NCI-H2081 (cell line): Measurements from ENCODE around the gene LHFPL2.
"Not testable (repeated sequence)": the region's sequence is repeated elsewhere in the genome, so short reads cannot be mapped to it uniquely, and the experiment has no call there.

Experiments
- DNase-seq, 2 experiments: peaks; one replicate each; lab custom pipeline; 2025; lab: John Stamatoyannopoulos, UW

The LHFPL2 gene

DNA sequence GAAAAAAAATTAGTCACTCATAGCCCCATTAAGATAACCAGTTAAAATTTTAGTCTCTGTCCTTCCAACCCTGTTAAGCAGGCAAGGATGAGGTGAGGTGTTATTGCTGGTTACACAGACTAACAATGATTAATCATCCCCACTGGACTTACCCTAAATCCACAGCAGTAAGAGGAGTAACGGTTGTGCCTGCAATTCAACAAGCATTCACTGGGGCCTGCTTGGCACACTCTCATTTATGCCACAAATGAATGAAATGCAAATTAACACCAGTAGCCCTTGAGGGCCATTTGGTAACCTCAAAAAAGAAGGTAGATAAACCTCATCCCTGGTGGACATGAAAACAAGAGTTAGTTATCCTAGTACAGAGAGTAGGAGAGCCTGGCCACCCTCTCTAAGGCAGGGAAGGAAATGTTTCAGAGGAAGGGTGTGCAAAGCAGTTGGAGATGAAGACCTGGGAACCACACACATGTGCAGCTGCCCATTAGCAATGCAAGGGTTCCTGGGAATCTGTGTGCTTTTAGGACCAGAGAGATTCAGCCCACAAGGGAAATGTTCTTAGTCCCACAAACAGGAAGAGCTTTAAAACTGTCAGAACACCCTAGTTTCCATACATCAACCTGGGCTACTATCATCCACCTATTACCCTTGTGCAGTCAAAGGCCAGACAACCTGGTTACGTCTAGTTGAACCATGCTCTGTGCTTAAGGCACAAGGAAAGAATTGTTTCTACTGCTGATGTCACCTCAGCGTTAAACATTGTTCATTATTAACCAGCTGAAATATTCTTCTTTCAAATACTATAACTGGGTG, 7.7 kb downstream of the LHFPL2 start:
- DNase-seq = no peak

DNA sequence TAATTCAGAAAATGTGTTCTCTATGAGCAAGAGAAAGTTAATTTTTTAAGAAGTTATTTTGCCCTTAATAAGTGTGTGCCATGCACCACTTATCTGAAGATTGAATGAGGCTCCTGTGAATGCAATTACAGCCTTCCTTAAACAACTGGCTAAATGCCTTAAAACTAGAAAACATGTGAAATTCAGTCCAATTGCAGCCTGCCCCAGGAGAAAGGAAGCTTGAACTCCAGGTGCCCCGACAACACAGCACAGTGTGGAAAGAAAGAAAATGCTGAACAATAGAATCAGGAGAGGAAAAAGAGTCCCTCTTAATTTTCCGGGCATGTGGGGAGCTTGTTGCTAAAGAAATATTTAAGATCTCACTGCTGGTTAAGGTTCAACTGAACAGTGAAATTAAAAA, 8.8 kb downstream of the LHFPL2 start:
- no peak for DNase-seq

GRCh38 chr5:78638973-78639669, 9.5 kb downstream of the LHFPL2 start:
- no peak for DNase-seq

- no peak for DNase-seq
Observed at GRCh38 chr5:78638423-78638822, 10.1 kb downstream of the LHFPL2 start.

GRCh38 chr5:78637468-78637867, 11.1 kb downstream of the LHFPL2 start:
- no peak for DNase-seq

DNA sequence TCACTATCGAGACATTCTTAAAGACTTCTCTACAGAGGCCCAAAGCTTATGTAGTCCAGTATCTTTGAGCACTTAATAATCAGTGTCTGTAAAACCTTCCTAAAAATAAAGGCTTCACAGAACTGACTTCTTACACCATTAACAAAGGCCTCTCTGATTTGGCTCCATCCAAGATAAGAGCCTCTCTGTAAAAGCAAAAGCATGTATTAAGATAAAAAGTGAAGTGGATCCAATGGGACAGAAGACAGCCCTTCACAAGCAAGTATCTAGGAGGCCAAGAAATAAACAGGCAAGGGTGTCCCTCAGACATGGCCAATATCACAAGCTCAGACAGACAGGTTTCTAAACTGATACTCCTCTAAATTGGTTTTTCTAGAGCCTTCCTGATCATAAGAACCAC, 11.9 kb downstream of the LHFPL2 start:
- DNase-seq = no peak

DNA sequence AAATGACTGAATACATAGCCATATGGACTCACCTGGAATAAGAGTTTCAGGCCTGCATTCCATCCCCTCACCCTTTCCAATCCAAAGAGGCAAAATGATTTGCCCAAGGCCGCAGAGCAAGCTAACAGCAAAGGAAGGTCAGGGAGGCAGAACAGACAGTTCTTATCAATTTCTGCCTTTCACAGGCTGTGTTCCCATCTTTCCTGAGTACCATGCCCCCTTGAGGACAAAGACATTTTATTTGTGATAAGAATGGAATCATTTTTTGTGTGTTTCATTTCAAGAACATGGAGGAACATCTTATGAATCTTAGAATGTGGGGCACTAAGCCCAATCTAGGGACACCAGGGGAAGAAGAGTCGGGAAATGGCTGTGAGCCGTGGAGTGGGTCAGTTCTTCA, 13.9 kb downstream of the LHFPL2 start:
- no peak for DNase-seq

- DNase-seq = no peak
Observed at GRCh38 chr5:78634229-78634628, 14.3 kb downstream of the LHFPL2 start.

- DNase-seq = no peak
Observed at GRCh38 chr5:78633700-78634099, 14.9 kb downstream of the LHFPL2 start.

- no peak for DNase-seq
Observed at GRCh38 chr5:78632467-78632866, 16.1 kb downstream of the LHFPL2 start.

DNA sequence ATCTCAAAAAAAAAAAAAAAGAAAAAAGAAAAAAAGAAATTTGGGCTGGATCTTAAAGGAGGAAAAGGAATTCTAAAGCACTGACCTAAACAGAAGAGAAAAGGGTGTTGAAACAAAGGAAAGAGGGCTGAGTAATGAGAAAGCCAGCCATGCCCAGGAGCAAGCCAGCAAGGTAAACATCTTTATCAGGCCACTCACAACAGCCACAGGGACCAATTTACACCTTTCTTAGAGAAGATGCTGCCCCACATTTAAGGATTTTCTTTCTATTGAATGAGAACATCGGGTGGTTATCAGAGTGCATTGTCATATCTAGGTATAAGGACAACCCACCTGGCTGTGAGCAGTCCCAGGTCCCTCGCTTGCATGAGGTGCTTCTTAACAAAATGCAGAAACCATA, 16.6 kb downstream of the LHFPL2 start:
- DNase-seq = no peak

GRCh38 chr5:78630047-78630446, 18.5 kb downstream of the LHFPL2 start:
- no peak for DNase-seq

- DNase-seq = no peak
Observed at GRCh38 chr5:78629624-78630023, 18.9 kb downstream of the LHFPL2 start.

- DNase-seq = no peak
Observed at GRCh38 chr5:78628270-78628992, 20.1 kb downstream of the LHFPL2 start.

DNA sequence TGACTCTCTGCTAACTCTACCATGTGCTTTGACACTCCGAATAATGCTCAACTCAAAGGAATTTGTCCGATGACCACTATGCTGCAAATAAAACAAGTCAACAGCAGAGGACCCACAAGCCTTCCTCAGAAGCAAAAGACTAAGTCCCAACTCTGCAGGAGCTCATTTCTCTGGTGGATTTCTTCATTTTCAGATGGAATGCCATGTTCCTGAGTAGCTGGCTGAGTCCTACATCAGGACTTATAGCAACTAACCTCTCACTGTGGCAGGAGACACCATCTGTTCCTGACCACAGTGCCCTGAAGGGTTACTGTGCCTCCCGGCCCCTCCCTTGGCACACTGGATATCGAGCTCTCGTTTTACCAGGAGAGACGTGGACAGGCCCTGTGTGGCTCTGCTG, 20.8 kb downstream of the LHFPL2 start:
- no peak for DNase-seq

DNA sequence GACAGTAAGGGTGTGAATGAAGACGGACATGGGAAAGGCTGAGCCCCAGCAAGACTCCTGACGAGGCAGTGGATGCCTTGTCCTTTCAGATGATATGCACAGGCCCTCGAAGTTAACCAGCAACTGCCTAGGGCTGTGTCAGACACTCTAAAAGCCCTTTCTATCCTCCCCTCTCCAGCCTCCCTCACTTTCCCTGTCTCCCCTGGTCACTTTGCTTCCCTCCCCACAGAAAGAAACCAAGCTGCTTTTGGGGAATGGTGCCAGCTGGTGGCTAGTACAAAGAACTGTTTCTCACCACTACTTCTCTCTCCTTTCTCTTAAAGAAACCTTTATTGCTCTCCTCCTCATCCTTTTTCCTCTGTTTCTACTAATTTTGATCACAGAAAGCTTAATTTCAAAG, 21.4 kb downstream of the LHFPL2 start:
- no peak for DNase-seq

DNA sequence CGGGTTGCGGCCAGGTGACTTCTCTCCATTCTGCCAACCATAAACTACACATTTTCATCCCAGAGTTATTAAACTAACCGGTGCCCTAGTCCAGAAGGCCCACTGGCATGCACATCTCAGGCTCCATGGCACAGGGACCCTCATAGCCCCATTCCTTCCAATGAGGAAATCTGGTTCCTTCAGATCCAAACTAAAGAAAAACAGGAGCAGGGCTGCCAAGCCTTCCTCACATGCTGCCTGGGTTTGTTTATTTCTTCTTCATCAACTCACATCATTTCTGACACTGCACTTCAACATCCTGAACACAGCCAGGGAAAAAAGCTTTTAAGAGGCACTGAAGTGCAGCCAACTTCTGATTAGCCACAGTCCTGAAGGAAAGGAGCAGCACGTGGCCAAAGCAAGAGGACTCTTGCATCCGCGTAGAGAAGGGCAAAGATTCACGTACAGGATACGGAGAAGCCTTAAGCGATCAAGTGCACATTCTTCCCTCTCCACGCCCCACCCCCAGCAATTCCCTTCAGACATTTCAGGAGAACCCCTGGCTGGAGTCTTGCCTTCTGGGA, 22.5 kb downstream of the LHFPL2 start:
- no peak for DNase-seq

DNA sequence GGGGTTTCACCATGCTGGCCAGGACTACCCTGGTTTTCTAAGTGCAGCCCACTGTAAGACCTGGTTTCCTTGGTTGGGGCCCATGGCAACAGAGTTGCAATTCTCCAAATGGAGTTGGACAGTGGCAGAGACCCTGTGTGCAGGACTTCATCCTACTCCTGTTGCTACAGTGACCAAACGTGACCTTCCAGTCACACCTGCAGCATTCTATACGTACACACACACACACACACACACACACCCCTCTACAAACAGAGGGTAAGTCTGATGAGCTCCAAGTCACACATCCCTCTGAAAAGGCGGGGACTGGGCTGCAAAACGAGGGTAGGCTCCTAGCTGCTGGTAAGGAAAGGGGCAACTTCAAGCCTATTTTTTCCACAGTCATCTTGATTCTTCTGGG, 23.6 kb downstream of the LHFPL2 start:
- DNase-seq = no peak

- DNase-seq = no peak
Observed at GRCh38 chr5:78624011-78624541, 24.5 kb downstream of the LHFPL2 start.

DNA sequence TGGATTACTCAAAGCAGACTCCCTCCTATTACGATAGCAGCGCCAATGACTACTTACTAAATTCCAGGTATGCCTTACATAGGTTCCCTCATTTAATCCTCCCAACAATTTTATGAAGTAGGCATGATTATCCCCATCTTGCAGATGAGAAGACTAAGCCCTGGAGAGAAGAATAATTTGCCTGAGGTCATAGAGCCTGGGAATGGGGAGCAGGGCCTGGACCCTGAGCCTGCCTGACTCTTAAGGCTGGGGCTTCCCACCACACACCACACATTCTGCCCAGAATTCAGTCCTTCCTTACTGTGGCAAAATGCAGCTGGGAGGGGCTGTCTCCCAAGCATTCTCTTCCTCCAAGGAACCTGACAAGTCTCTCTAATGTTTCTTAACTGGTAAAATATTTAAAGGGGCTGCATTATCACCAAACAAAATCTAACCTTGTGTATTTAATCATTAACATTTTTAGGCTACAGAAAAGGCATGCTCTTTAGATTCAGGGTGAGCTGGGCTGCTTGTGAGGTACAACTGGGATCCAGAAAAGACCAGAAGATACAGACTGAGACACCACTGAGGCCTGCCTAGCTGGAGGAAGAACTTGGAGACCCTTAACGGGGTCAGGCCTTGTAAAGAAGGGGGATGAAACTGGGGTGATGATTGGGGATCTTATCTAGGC, 26.1 kb downstream of the LHFPL2 start:
- no peak for DNase-seq

GRCh38 chr5:78621291-78621738, 27.3 kb downstream of the LHFPL2 start:
- no peak for DNase-seq

GRCh38 chr5:78620119-78620518, 28.5 kb downstream of the LHFPL2 start:
- DNase-seq = not testable (repeated sequence)
